ENCODE measurements around the gene FOXJ1. TPM values are rescaled to one million over a fixed set of nuclear protein-coding genes. Genes with fewer than 3 reads are reported as not detected.

Gene FOXJ1
- total RNA-seq, 4 donors from 2014 or later = not detected

GRCh38 chr17:76102944-76103273 lies 38.1 kb downstream of the FOXJ1 start:
- 0 to 2% methylated on average over 2 to 4 of the region's 4 CpGs for WGBS, 2 donors

DNA sequence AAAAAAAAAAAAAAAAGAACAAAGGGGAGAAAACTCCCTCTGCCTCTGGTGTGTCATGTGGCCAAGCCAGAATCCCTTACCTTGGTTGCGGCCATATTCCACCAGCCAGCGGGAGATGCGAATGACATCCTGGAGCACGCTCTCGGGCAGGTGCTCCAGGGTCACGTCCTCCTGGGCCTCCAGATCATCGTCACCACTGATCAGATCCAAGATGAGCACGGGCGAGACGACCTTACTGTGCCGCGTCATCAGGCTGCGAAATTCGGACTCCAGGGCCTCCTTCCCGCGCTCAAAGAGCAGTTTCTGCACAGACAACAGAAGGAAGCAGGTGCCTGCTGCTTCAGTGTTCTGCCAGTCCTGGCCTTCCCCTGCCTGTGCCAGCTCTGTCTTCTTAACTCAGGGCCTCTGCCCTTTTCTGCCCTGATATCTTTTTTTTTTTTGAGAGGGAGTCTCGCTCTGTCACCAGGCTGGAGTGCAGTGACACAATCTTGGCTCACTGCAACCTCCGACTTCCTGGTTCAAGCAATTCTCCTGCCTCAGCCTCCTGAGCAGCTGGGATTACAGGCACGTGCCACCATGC lies 43.2 kb downstream of the FOXJ1 start:
- H3K36me3 ChIP-seq = peaks cover 0 to 91% (median 24%) of the 10 kb centered on the region in 3 donors
- WGBS, 2 donors = 89 to 90% methylated on average over 19 of the region's 19 CpGs

More at GRCh38 chr17:76102944-76103273, 38.1 kb downstream of the FOXJ1 start:
- TF ChIP-seq EP300 (IDR thresholded peaks at IDR 0.05) = no peak
- no peak for TF ChIP-seq CTCF (IDR thresholded peaks at IDR 0.05)
- no peak for TF ChIP-seq POLR2A (IDR thresholded peaks at IDR 0.05)
- peaks cover 0 to 25% (median 12%) of the 10 kb centered on the region in 4 donors for H3K4me1 ChIP-seq
- peaks cover 0 to 40% (median 0%) of the 10 kb centered on the region in 3 donors for H3K36me3 ChIP-seq
- no peak for DNase-seq (ENCODE audit: low spot score in 2 of 2)
- H3K4me3 ChIP-seq = peak overlapping the region; percentile 64 to 82 (median 70)
- peak overlapping the region; percentile 19 to 85 (median 82) for H3K27ac ChIP-seq
- H3K27me3 ChIP-seq = no peaks in the 10 kb centered on the region
- no peaks in the 10 kb centered on the region for H3K9me3 ChIP-seq

DNA sequence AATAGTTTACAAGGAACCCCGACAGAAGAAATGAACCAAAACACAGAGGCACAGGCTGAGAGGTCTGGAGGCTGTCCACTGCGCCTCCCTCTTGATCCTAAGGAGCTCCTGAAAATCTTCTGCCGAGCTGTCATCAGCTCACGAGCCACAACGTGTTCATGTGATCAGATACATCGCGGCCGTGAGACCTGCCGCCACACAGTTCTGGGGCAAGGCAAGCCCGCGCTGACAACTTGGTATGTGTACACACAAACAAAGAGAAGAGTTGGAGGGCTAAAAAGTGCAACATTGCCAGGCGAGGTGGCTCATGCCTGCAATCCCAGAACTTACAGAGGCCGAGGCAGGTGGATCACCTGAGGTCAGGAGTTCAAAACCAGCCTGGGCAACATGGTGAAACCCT lies 45.1 kb downstream of the FOXJ1 start:
- no peak for DNase-seq (ENCODE audit: low spot score in 2 of 2)
- no peak overlapping the region for H3K4me3 ChIP-seq

More for the DNA sequence above, 43.2 kb downstream of the FOXJ1 start:
- H3K27ac ChIP-seq = no peak overlapping the region
- no peaks in the 10 kb centered on the region for H3K27me3 ChIP-seq
- DNase-seq (ENCODE audit: low spot score in 2 of 2) = no peak
- peaks cover 0 to 15% (median 7%) of the 10 kb centered on the region in 4 donors for H3K4me1 ChIP-seq
- no peaks in the 10 kb centered on the region for H3K9me3 ChIP-seq
- H3K4me3 ChIP-seq = no peak overlapping the region
- no peak for TF ChIP-seq EP300 (IDR thresholded peaks at IDR 0.05)
- no peak for TF ChIP-seq POLR2A (IDR thresholded peaks at IDR 0.05)
- TF ChIP-seq CTCF (IDR thresholded peaks at IDR 0.05) = no peak

DNA sequence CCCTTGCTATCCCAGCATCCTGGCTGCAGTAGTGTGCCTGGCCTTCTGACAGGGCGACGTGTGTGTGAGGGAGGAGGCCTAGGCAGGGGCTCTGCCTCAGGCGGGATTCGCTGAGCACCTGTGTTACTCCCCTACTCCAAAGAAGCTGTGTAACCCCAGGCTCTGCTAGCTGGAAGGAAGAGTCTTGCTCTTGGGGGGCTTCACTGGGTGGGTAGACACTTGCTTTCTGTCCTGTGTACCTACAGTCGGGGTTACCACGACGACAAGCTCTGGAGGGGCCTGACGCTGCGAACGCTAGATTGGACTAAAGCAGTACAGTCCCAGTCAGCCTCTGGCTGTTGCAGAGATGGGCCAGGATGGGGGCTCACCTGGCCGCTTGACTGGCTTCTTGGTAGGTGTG lies 47.0 kb downstream of the FOXJ1 start:
- no peak for DNase-seq (ENCODE audit: low spot score in 2 of 2)
- Histone ChIP-seq H3K27me3 (no peaks in the 10 kb centered on the region), H3K27ac (no peak overlapping the region), H3K36me3 (peaks cover 0 to 99% (median 37%) of the 10 kb centered on the region in 3 donors), H3K4me3 (no peak overlapping the region), H3K4me1 (no peaks in the 10 kb centered on the region), H3K9me3 (no peaks in the 10 kb centered on the region)
- 86 to 93% methylated on average over 11 of the region's 11 CpGs for WGBS, 2 donors
- no peak for TF ChIP-seq POLR2A (IDR thresholded peaks at IDR 0.05)
- TF ChIP-seq EP300 (IDR thresholded peaks at IDR 0.05) = no peak
- no peak for TF ChIP-seq CTCF (IDR thresholded peaks at IDR 0.05)

More for the DNA sequence above, 45.1 kb downstream of the FOXJ1 start:
- TF ChIP-seq EP300 (IDR thresholded peaks at IDR 0.05) (no peak), POLR2A (IDR thresholded peaks at IDR 0.05) (no peak), CTCF (IDR thresholded peaks at IDR 0.05) (no peak)
- H3K27ac ChIP-seq = no peak overlapping the region
- no peaks in the 10 kb centered on the region for H3K9me3 ChIP-seq
- H3K27me3 ChIP-seq = no peaks in the 10 kb centered on the region
- WGBS, 2 donors = 80 to 94% methylated on average over 13 of the region's 13 CpGs
- H3K36me3 ChIP-seq = peaks cover 0 to 99% (median 25%) of the 10 kb centered on the region in 3 donors
- no peaks in the 10 kb centered on the region for H3K4me1 ChIP-seq

DNA sequence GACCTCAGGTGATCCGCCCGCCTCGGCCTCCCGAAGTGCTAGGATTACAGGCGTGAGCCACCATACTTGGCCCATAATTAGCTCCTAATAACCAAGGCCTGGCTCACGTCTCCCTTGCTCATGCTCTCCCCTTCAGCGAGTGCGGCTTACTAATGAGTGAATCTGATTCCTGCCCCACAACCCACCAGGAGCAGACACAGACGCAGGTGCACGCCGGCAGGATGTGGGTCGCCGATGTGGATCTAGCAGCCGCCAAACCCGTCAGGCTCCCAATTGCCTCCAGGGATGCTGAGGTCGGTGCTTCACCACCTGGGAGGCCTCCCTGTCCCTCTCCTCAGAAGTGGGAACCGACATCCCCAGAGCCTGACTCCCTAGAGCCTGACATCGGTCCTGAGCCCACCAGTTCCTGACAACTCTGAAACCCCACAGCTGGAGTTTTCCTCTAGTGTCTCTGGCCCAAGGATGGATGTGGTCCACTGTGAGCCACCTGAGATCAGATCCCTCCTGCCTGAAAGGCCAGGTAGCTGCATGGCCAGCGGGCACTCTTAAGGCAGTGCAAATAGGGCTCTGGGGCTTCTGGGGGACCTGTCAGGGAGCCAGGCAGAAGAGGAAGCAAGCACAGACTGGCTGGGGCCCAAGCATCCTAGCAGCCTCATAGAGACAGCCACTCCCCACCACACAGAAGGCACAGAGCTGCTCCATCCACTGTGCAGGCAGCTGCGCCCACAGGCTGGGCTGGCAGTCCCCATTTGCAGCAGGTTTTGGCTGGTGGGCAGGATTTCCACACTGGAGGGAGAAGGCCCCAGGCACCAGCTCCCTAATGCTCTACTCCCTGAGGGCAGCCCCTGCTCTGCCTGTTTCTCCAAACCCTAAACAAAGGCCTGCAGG lies 48.3 kb downstream of the FOXJ1 start:
- H3K27me3 ChIP-seq = no peaks in the 10 kb centered on the region
- no peaks in the 10 kb centered on the region for H3K9me3 ChIP-seq
- no peak overlapping the region for H3K4me3 ChIP-seq
- TF ChIP-seq EP300 (IDR thresholded peaks at IDR 0.05) = no peak
- no peak for TF ChIP-seq CTCF (IDR thresholded peaks at IDR 0.05)
- no peak for TF ChIP-seq POLR2A (IDR thresholded peaks at IDR 0.05)
- no peak for DNase-seq (ENCODE audit: low spot score in 2 of 2)
- WGBS, 2 donors = 93 to 96% methylated on average over 18 to 20 of the region's 20 CpGs
- H3K4me1 ChIP-seq = no peaks in the 10 kb centered on the region
- no peak overlapping the region for H3K27ac ChIP-seq
- peaks cover 0 to 99% (median 48%) of the 10 kb centered on the region in 3 donors for H3K36me3 ChIP-seq

Measured in tibial nerve (tissue), 4 donors.